ENCODE measurements around the gene CENPT. TPM values are rescaled to one million over a fixed set of nuclear protein-coding genes. Genes with fewer than 3 reads are reported as not detected.

Gene CENPT
- total and polyA plus RNA-seq, 10 of the 15 experiments (the other 5 are each of a cell fraction or from before 2014, with no cell fraction given): 1.1 to 45.7 (median 24.5) TPM

GRCh38 chr16:67846320-67847063, 1.0 kb downstream of the CENPT start, which contains the start of gene NUTF2 (continued):
- TF ChIP-seq SREBF2 (IDR thresholded peaks at IDR 0.05; ENCODE audit: low read length) (no peak), CREM (IDR thresholded peaks at IDR 0.05; ENCODE audit: low read depth) (peak; percentile 91), IKZF2 (IDR thresholded peaks at IDR 0.05) (peak; percentile 81 to 82), NR2C1 (IDR thresholded peaks at IDR 0.05) (peak; percentile 84), NFYB (IDR thresholded peaks at IDR 0.05; ENCODE audit: insufficient read depth, low read depth, low read length) (0 out of 2 replicates have a peak, but pooled peaks have one; percentile 7), SRF (IDR thresholded peaks at IDR 0.05; ENCODE audit: low read depth in 2 of 2, low read length in 2 of 2) (no peak), BHLHE40 (IDR thresholded peaks at IDR 0.05; ENCODE audit: borderline replicate concordance in 1 of 2, low read depth in 2 of 2, low read length in 1 of 2) (peak in 1 of 2 experiments; percentile 69; a peak in 2 of 4 replicates), USF2 (IDR thresholded peaks at IDR 0.05; ENCODE audit: borderline replicate concordance, low read depth, low read length) (no peak), NFYA (IDR thresholded peaks at IDR 0.05; ENCODE audit: borderline replicate concordance, low read depth, low read length) (no peak), SIX5 (IDR thresholded peaks at IDR 0.05; ENCODE audit: low read depth, low read length, severe bottlenecking) (peak; percentile 95), YBX1 (IDR thresholded peaks at IDR 0.05) (no peak), RB1 (IDR thresholded peaks at IDR 0.05; ENCODE audit: borderline replicate concordance) (no peak; the same call in 1 of the 2 replicates), CREB1 (IDR thresholded peaks at IDR 0.05; ENCODE audit: low read depth) (peak; percentile 82), HDGF (IDR thresholded peaks at IDR 0.05) (peak; percentile 78), BRCA1 (IDR thresholded peaks at IDR 0.05; ENCODE audit: low read depth, low read length) (no peak), IRF4 (IDR thresholded peaks at IDR 0.05; ENCODE audit: low read depth, low read length) (0 out of 2 replicates have a peak, but pooled peaks have one; percentile 19), POLR2AphosphoS5 (IDR thresholded peaks at IDR 0.05; ENCODE audit: low read length) (peak; percentile 76; the same call in 1 of the 2 replicates), BCL11A (IDR thresholded peaks at IDR 0.05; ENCODE audit: low read depth, low read length) (no peak), E4F1 (IDR thresholded peaks at IDR 0.05; ENCODE audit: borderline replicate concordance, partially characterized antibody) (peak; percentile 73), STAT1 (conservative IDR thresholded peaks at IDR 0.05) (peak; percentile 53; the same call in 1 of the 2 replicates), HDAC2 (IDR thresholded peaks at IDR 0.05) (no peak)
- TF ChIP-seq, protein P1, sequence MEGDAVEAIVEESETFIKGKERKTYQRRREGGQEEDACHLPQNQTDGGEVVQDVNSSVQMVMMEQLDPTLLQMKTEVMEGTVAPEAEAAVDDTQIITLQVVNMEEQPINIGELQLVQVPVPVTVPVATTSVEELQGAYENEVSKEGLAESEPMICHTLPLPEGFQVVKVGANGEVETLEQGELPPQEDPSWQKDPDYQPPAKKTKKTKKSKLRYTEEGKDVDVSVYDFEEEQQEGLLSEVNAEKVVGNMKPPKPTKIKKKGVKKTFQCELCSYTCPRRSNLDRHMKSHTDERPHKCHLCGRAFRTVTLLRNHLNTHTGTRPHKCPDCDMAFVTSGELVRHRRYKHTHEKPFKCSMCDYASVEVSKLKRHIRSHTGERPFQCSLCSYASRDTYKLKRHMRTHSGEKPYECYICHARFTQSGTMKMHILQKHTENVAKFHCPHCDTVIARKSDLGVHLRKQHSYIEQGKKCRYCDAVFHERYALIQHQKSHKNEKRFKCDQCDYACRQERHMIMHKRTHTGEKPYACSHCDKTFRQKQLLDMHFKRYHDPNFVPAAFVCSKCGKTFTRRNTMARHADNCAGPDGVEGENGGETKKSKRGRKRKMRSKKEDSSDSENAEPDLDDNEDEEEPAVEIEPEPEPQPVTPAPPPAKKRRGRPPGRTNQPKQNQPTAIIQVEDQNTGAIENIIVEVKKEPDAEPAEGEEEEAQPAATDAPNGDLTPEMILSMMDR (IDR thresholded peaks at IDR 0.05 in 2 of 3, conservative IDR thresholded peaks at IDR 0.05 in 1 of 3; ENCODE audit: control insufficient read depth in 2 of 3, extremely low read depth in 1 of 3, insufficient read depth in 1 of 3, low read depth in 3 of 3, low read length in 3 of 3): 0 out of 6 replicates have a peak, but pooled peaks of 1 of the 3 experiments have one; percentile 0

Measured in GM12878 (cell line).